Common myeloid progenitor, CD34-positive (primary cell): ENCODE results near the gene COQ10B.

ENCODE experiments used
- CTCF ChIA-PET: fragments of 350-600 bp; sonication (Branson Sonifier 250); formaldehyde crosslinking; loops from one replicate; lab custom pipeline; 2021; ENCODE audit warnings: antibody characterized with exemption; lab: Charles Lee
- POLR2A ChIA-PET: fragments of 350-600 bp; sonication (Branson Sonifier 250); formaldehyde crosslinking; loops from one replicate; lab custom pipeline; 2021; ENCODE audit warnings: antibody characterized with exemption; lab: Charles Lee
- DNase-seq, 3 donors: peaks; one replicate each; pipeline versions ENCODE4 v3.0.0 to v3.0.0-alpha.2; 2013
- H3K27ac ChIP-seq, 2 experiments: 1 replicate in 1 of 2; 2 replicates in 1 of 2; pipeline ENCODE4 v1.7.0; 2013; ENCODE audit warnings: inconsistent platforms in 2 of 2, low read length in 2 of 2, mild to moderate bottlenecking in 2 of 2, low read depth in 1 of 2, moderate library complexity in 1 of 2; ENCODE audit not compliant: severe bottlenecking in 2 of 2, insufficient read depth in 1 of 2, poor library complexity in 1 of 2
- H3K27me3 ChIP-seq, 5 experiments: replicated peaks in 2 of 5; 1 replicate in 3 of 5; 2 replicates in 2 of 5; pipeline versions ENCODE4 v1.6.1 to v1.7.0; 2013; ENCODE audit warnings: low read length in 4 of 5, mild to moderate bottlenecking in 2 of 5, moderate library complexity in 2 of 5, inconsistent platforms in 1 of 5; ENCODE audit not compliant: insufficient read depth in 5 of 5, control insufficient read depth in 4 of 5
- H3K36me3 ChIP-seq, 4 experiments: 1 replicate in 2 of 4; 2 replicates in 2 of 4; pipeline versions ENCODE4 v1.6.1 to v1.7.0; 2013; ENCODE audit warnings: low read length in 3 of 4, control low read depth in 1 of 4, mild to moderate bottlenecking in 1 of 4; ENCODE audit not compliant: control insufficient read depth in 4 of 4, insufficient read depth in 4 of 4
- H3K4me1 ChIP-seq, 4 experiments: 1 replicate in 3 of 4; 2 replicates in 1 of 4; pipeline versions ENCODE4 v1.6.1 to v1.7.1; 2013; ENCODE audit warnings: low read length in 3 of 4, mild to moderate bottlenecking in 3 of 4, control low read depth in 1 of 4, inconsistent platforms in 1 of 4, moderate library complexity in 1 of 4; ENCODE audit not compliant: control insufficient read depth in 4 of 4, insufficient read depth in 4 of 4; ENCODE audit errors: control extremely low read depth in 1 of 4
- H3K4me3 ChIP-seq, 7 experiments: 1 replicate in 4 of 7; 2 replicates in 3 of 7; pipeline versions ENCODE4 v1.5.1 to v1.7.0; 2013; ENCODE audit warnings: mild to moderate bottlenecking in 7 of 7, low read length in 6 of 7, moderate library complexity in 6 of 7, inconsistent platforms in 2 of 7, low read depth in 2 of 7, control low read depth in 1 of 7; ENCODE audit not compliant: insufficient read depth in 4 of 7, control insufficient read depth in 1 of 7; ENCODE audit errors: extremely low read depth in 1 of 7
- H3K9me3 ChIP-seq, 5 experiments: 1 replicate in 4 of 5; 2 replicates in 1 of 5; pipeline versions ENCODE4 v1.6.1 to v1.7.1; 2013; ENCODE audit warnings: low read length in 4 of 5, mild to moderate bottlenecking in 2 of 5, inconsistent platforms in 1 of 5, low read depth in 1 of 5, moderate library complexity in 1 of 5; ENCODE audit not compliant: control insufficient read depth in 4 of 5, insufficient read depth in 2 of 5; ENCODE audit errors: control extremely low read depth in 1 of 5
- WGBS: methylation state at CpG from one replicate; pipeline ENCODE4 v1.1.5; 2013; ENCODE audit not compliant: insufficient coverage; 5-methylcytosine and 5-hydroxymethylcytosine counted together

COQ10B gene

DNA sequence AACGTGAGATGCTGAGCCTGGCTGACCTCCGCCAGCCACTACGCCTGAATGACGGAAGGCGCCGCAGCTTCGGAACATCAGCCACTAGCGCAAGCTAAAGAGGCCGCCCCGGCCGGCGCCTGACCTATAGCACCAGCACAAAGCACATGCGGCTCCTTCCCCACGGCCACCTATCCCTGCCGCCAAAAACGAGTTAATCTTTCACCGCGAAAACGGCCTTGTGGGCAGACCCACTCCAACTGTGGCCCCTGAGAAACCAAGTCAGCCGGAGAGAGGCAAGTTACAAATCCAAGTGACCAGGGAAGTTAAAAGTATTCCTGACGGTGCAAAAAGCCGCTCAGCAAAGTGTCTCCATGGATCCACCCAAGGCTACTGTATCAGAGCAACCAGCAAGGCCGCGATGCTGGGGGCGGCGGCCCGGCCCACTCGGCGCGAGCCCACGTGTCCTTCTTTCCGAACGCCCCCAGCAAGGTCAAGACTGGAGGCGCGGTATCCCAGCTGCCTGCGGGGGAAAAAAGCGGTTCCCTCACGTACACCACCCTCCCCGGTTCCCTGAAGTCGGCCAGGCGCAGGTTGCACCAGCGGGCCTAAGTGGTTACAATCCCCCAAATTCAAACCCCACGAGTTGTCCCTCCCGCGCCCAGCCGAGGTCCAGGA is 45.7 kb downstream of the COQ10B start:
- H3K36me3 ChIP-seq = peaks cover 26 to 61% (median 34%) of the 10 kb centered on the region in 4 experiments
- H3K27ac ChIP-seq = peak overlapping the region; percentile 73 to 93
- peak in 2 of 3 donors; percentile 61 to 63 for DNase-seq
- WGBS = 0% methylated on average over 43 of the region's 46 CpGs
- peaks cover 15 to 48% (median 31%) of the 10 kb centered on the region in 4 experiments for H3K4me1 ChIP-seq
- no peaks in the 10 kb centered on the region for H3K9me3 ChIP-seq
- ChIA-PET CTCF (no interaction called here), POLR2A (interaction anchor here (0.8 to 3.9 kb wide), 4 partner anchors 9 to 65 kb away, joined by 4 to 34 read pairs (median 7); partner anchors contain the start of genes MOB4 and SF3B1)
- peak overlapping the region; percentile 52 to 97 (median 84) for H3K4me3 ChIP-seq
- H3K27me3 ChIP-seq = no peaks in the 10 kb centered on the region

DNA sequence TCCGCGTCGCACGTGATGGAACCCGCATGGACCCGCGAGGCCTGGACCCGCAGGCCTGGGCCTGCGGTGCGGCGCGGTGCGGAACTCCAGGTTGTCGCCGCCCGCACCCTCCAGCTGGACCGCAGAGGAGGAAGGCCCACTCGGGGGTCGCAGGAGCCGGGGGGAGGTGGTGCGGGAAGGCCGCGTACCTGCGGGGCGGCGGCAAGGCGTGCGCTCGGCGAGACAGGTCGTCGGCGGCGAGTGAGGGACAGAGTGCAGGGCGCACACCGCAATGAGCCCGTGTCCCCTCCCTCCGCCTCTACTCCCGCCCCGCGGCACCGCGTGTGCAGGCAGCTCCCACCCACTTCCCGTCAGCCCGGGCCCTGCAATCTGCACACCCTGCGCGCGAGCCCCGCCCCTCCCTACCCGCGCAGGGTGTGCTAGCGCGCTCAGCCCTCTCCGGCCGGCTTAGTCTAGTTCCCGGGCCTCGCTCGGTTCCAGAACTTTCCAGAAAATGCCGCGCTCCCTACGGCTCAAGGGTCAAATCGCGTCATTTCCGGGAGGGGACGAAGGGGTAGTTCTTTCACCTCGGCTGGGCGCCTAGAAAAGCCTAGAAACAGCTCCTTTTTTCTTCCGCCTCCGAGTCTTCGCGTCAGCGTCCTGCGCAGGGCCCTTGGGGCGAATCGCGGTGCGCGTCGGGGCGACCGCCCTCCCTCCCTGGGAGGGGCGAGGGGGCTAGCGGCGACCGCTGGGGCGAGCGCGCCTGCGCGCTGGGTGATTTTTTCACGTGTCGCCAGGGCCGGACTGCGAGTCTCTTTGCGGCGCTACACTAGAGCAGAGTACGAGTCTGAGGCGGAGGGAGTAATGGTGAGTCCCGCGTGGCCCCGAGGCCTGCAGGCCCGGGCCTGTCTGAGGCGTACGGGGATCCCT is 46.5 kb downstream of the COQ10B start, which contains the start of the genes HSPD1 and HSPE1:
Gene HSPD1 (minus strand): TSS at position 247 of the 909 bp plus-strand sequence. CDS start 992 bp downstream, outside the sequence.
Gene HSPE1 (plus strand): TSS at position 786 of the 909 bp plus-strand sequence. CDS start 58 bp downstream, at position 844.
- under 1% methylated on average over 84 of the region's 104 CpGs for WGBS
- Histone ChIP-seq H3K4me3 (peak within 1 kb of the TSS; percentile 56 to 97 (median 90)), H3K36me3 (peaks cover 23 to 61% (median 32%) of the 10 kb centered on the region in 4 experiments)

DNA sequence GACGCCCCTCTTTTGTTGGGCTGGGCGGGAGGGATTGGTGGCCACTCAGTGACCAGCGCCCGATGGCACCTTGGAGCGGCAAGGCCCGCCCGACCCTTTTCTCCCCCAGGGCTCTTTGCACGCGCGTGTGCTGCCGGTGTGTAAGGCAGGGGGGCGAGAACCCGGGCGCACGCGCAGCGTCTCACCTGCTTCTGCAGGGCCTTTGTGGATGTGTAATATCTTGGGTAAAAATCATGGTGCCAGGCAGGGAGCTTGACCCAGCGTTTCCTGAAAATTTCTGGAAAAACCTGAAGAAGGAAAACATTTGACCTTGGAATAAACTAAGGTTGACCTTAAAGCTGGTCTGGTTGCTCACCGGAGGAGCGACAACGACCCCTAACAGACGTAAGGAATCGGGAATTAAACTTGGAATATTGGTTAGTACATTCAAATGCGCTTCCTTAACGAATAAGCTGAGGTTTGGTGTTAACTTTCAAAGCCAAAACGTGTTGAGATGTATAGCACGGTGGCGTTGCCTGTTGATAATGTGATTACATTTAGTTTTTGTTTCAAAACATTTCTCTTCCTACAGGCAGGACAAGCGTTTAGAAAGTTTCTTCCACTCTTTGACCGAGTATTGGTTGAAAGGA is 47.3 kb downstream of the COQ10B start:
- H3K4me3 ChIP-seq = peak overlapping the region; percentile 56 to 97 (median 90)
- peak in 2 of 3 donors; percentile 20 to 34 for DNase-seq
- no peaks in the 10 kb centered on the region for H3K9me3 ChIP-seq
- POLR2A ChIA-PET = interaction anchor here (0.6 to 3.9 kb wide), 4 partner anchors 16 to 65 kb away, joined by 4 to 34 read pairs (median 6); partner anchors contain the start of genes MOB4 and SF3B1
- peaks cover 15 to 48% (median 29%) of the 10 kb centered on the region in 4 experiments for H3K4me1 ChIP-seq
- H3K27ac ChIP-seq = peak overlapping the region; percentile 75 to 93
- CTCF ChIA-PET = interaction anchor here (1.7 kb wide), 1 partner anchor 13 kb away, joined by 5 read pairs; no protein-coding TSS in a partner anchor
- peaks cover 15 to 53% (median 26%) of the 10 kb centered on the region in 4 experiments for H3K36me3 ChIP-seq
- WGBS = 0% methylated on average over 23 of the region's 30 CpGs
- no peaks in the 10 kb centered on the region for H3K27me3 ChIP-seq

More for the DNA sequence above, 46.5 kb downstream of the COQ10B start, which contains the start of the genes HSPD1 and HSPE1:
- no peaks in the 10 kb centered on the region for H3K27me3 ChIP-seq
- POLR2A ChIA-PET = interaction anchor here (0.6 to 3.9 kb wide), 5 partner anchors 9 to 66 kb away, joined by 3 to 34 read pairs (median 5); partner anchors contain the start of genes MOB4 and SF3B1
- H3K27ac ChIP-seq = peak within 1 kb of the TSS; percentile 75 to 93
- CTCF ChIA-PET = interaction anchor here (1.7 kb wide), 1 partner anchor 13 kb away, joined by 5 read pairs; no protein-coding TSS in a partner anchor
- H3K4me1 ChIP-seq = peaks cover 15 to 48% (median 31%) of the 10 kb centered on the region in 4 experiments
- peak; percentile 100 for DNase-seq
- no peaks in the 10 kb centered on the region for H3K9me3 ChIP-seq

DNA sequence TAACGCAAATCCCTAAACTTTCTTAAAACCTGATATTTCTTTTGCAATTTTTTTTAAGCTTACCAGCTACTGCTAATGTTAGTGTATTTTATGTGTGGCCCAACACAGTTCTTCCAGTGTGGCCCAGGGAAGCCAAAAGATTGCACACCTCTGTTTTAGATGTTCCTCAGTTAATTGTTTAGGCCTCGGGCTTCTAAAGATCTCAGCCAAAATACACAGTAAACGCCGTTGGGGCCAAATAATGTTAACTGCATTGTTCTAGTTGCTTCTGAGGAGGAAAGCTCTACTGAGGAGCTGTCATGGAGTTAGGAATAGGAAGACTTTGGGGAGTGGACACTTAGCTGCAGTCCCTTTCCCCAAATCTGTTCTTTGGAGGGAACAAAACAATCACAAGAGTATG is 48.8 kb downstream of the COQ10B start:
- Histone ChIP-seq H3K27ac (peak overlapping the region in 1 of 2 experiments; percentile 93), H3K9me3 (no peaks in the 10 kb centered on the region), H3K36me3 (peaks cover 5 to 38% (median 15%) of the 10 kb centered on the region in 4 experiments), H3K27me3 (no peaks in the 10 kb centered on the region), H3K4me3 (peak overlapping the region in 2 of 7 experiments; percentile 84 to 97), H3K4me1 (peaks cover 15 to 37% (median 19%) of the 10 kb centered on the region in 4 experiments)
- WGBS = 89% methylated on average over 3 of the region's 4 CpGs
- CTCF ChIA-PET = interaction anchor here (0.9 to 2.0 kb wide), 3 partner anchors 11 to 100 kb away, joined by 3 to 8 read pairs (median 5); partner anchors contain the start of gene MOB4
- no peak for DNase-seq
- POLR2A ChIA-PET = no interaction called here

DNA sequence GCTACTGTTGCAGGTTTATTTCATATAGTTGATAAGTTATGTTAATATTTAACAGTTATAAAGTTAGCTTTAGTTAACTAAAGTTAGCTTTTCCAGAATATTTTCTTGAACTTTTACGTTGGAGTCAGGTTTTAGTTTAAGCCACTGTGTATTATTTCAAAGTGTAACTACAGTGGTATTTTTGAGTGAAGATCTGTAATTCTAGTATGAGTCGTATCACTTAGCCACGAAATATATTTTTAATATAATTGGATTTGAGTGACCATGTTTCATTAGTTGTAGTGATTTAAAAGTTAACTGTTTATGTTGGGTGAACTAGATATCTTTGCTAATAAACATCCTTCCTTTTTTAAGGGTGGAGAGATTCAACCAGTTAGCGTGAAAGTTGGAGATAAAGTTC is 49.3 kb downstream of the COQ10B start:
- peaks cover 5 to 33% (median 15%) of the 10 kb centered on the region in 4 experiments for H3K36me3 ChIP-seq
- POLR2A ChIA-PET = no interaction called here
- WGBS = 80% methylated on average over 2 of the region's 4 CpGs
- no peak for DNase-seq
- H3K4me3 ChIP-seq = peak overlapping the region in 1 of 7 experiments; percentile 84
- H3K9me3 ChIP-seq = no peaks in the 10 kb centered on the region
- no peaks in the 10 kb centered on the region for H3K27me3 ChIP-seq
- H3K4me1 ChIP-seq = peaks cover 15 to 33% (median 15%) of the 10 kb centered on the region in 4 experiments
- H3K27ac ChIP-seq = peak overlapping the region in 1 of 2 experiments; percentile 93
- CTCF ChIA-PET = interaction anchor here (0.9 to 2.0 kb wide), 3 partner anchors 11 to 99 kb away, joined by 3 to 8 read pairs (median 5); partner anchors contain the start of gene MOB4

DNA sequence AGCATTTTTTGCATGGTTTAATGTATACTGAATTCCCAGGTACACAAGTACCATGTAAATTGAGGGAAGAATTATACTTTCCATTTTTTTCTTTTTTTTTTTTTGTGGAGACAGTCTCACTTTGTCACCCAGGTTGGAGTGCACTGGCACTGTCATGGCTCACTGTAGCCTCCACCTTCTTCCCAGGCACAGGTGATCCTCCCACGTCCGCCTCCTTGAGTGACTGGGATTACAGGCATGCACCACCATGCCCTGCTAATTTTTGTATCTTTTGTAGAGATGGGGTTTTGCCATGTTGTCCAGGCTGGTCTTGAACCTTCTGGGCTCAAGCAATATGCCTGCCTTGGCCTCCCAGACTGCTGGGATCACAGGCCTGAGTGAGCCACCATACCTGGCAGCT is 50.6 kb downstream of the COQ10B start:
- Histone ChIP-seq H3K4me1 (peaks cover 6 to 20% (median 10%) of the 10 kb centered on the region in 4 experiments), H3K27me3 (no peaks in the 10 kb centered on the region), H3K36me3 (peaks cover 5 to 26% (median 14%) of the 10 kb centered on the region in 4 experiments), H3K27ac (no peak overlapping the region), H3K9me3 (no peaks in the 10 kb centered on the region), H3K4me3 (no peak overlapping the region)
- CTCF ChIA-PET = interaction anchor here (2.0 kb wide), 1 partner anchor 10 kb away, joined by 8 read pairs; no protein-coding TSS in a partner anchor
- POLR2A ChIA-PET = interaction anchor here (1.1 kb wide), 1 partner anchor 12 kb away, joined by 6 read pairs; the partner anchor contains the start of gene MOB4
- no CpG with 5 or more reads among the region's 2 CpGs for WGBS
- DNase-seq = no peak
